HepG2 (cell line): ENCODE results near the gene CTAGE1.

Experiments
- MXI1 ChIP-seq: IDR thresholded peaks from 3 replicates; pipeline ENCODE4 v1.6.1; 2012; ENCODE audit warnings: low read depth, low read length, inconsistent platforms, borderline replicate concordance
- NR1H2 ChIP-seq: sonication (generic); formaldehyde crosslinking; IDR thresholded peaks from 2 replicates; pipeline ENCODE4 v1.8.1; 2022; ENCODE audit warnings: low read depth, missing genetic modification reagents, borderline replicate concordance
- POGZ ChIP-seq: sonication (generic); formaldehyde crosslinking; IDR thresholded peaks from 2 replicates; pipeline ENCODE4 v1.4.0; 2020; ENCODE audit warnings: mild to moderate bottlenecking, missing genetic modification reagents
- SMAD9 ChIP-seq: sonication (generic); formaldehyde crosslinking; IDR thresholded peaks from 2 replicates; pipeline ENCODE4 v1.5.1; 2020; ENCODE audit warnings: mild to moderate bottlenecking, missing genetic modification reagents
- ZNF10 ChIP-seq: sonication (generic); formaldehyde crosslinking; IDR thresholded peaks from 2 replicates; pipeline ENCODE4 v1.4.0; 2020; ENCODE audit warnings: mild to moderate bottlenecking, low read depth, missing genetic modification reagents, borderline replicate concordance
- ZNF781 ChIP-seq: sonication (generic); formaldehyde crosslinking; IDR thresholded peaks from 2 replicates; pipeline ENCODE4 v1.5.1; 2020; ENCODE audit warnings: borderline replicate concordance, mild to moderate bottlenecking, missing genetic modification reagents; ENCODE audit errors: not compliant biosample characterization
- TF ChIP-seq, protein P1 (sequence below): sonication (generic); formaldehyde crosslinking; IDR thresholded peaks from 2 replicates; pipeline ENCODE4 v1.5.0; 2020; ENCODE audit warnings: mild to moderate bottlenecking, missing genetic modification reagents, moderate library complexity
- TF ChIP-seq, protein P2 (sequence below): sonication (generic); formaldehyde crosslinking; IDR thresholded peaks from 2 replicates; pipeline ENCODE4 v1.4.0; 2020; ENCODE audit warnings: mild to moderate bottlenecking, missing genetic modification reagents

DNA sequence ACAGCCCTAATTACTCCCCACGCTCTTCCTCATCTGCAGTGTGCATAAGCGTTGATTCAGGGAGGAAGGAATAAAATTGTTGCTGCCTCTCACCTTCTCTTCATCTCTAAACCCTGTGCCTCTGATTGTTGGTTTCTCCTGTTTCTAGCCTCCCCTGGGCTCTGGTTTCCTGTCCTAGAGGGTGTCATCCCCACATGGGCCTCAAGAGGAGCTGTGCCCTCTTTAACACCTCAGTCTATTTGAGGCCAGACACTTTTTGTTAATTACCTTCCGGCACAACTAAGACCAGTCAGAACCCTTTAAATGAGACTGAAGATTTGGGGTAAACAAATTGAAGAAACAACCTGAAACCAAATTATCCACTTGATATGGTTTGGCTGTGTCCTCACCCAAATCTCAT lies 9.7 kb downstream of the CTAGE1 start:
- TF ChIP-seq POGZ (CRISPR knock-in tag) (no peak), ZNF781 (CRISPR knock-in tag) (no peak), SMAD9 (CRISPR knock-in tag) (no peak), ZNF10 (CRISPR knock-in tag) (no peak), MXI1 (no peak), NR1H2 (CRISPR knock-in tag) (no peak)
- TF ChIP-seq, protein P1, sequence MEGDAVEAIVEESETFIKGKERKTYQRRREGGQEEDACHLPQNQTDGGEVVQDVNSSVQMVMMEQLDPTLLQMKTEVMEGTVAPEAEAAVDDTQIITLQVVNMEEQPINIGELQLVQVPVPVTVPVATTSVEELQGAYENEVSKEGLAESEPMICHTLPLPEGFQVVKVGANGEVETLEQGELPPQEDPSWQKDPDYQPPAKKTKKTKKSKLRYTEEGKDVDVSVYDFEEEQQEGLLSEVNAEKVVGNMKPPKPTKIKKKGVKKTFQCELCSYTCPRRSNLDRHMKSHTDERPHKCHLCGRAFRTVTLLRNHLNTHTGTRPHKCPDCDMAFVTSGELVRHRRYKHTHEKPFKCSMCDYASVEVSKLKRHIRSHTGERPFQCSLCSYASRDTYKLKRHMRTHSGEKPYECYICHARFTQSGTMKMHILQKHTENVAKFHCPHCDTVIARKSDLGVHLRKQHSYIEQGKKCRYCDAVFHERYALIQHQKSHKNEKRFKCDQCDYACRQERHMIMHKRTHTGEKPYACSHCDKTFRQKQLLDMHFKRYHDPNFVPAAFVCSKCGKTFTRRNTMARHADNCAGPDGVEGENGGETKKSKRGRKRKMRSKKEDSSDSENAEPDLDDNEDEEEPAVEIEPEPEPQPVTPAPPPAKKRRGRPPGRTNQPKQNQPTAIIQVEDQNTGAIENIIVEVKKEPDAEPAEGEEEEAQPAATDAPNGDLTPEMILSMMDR, result no peak
- TF ChIP-seq, protein P2, sequence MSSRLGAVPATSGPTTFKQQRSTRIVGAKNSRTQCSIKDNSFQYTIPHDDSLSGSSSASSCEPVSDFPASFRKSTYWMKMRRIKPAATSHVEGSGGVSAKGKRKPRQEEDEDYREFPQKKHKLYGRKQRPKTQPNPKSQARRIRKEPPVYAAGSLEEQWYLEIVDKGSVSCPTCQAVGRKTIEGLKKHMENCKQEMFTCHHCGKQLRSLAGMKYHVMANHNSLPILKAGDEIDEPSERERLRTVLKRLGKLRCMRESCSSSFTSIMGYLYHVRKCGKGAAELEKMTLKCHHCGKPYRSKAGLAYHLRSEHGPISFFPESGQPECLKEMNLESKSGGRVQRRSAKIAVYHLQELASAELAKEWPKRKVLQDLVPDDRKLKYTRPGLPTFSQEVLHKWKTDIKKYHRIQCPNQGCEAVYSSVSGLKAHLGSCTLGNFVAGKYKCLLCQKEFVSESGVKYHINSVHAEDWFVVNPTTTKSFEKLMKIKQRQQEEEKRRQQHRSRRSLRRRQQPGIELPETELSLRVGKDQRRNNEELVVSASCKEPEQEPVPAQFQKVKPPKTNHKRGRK (CRISPR knock-in tag), result no peak
